AG09309 (cell line): ENCODE data around the gene OSCAR.

Source experiments
- DNase-seq: peaks from one replicate; pipeline ENCODE4 v3.0.0-alpha.2; 2010; ENCODE audit warnings: low read depth
- H3K4me3 ChIP-seq: 2 replicates; pipeline ENCODE4 v1.5.1; 2011; ENCODE audit warnings: mild to moderate bottlenecking, low read depth, low read length, moderate library complexity; ENCODE audit not compliant: control insufficient read depth
- CTCF ChIP-seq: IDR thresholded peaks from 2 replicates; pipeline ENCODE4 v1.5.1; 2011; ENCODE audit warnings: mild to moderate bottlenecking, low read depth, low read length, inconsistent platforms; ENCODE audit not compliant: insufficient read depth, control insufficient read depth; ENCODE audit errors: missing control alignments

The OSCAR gene

DNA sequence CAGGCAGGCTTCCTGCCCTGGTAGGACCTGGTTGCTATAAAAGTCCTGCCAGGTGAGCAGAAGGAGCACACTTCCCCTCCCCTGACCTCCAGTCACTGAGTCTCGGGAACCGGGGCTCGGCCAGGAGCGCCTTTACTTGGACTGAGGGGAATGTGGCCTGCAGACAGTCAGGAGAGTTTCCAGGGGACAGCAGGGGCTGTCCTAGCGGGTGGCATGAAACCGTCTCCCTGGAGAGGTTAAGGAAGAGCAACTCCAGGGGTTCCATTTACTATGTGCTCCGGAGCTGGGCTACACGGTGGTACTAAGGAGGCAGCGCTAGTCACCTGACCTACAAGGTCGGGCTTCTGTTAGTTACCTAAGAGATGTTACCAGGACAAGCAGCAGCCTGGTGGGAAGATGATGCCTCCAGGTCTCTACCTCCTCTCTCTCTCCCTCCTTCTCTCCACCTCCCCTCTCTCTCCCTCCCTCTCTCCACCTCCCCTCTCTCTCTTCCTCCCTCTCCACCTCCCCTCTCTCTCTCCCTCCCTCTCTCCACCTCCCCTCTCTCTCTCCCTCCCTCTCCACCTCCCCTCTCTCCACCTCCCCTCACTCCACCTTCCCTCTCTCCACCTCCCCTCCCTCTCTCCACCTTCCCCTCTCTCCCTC, 32.8 kb upstream of the OSCAR start:
- no peak for TF ChIP-seq CTCF
- no peak for DNase-seq
- no peak overlapping the region for H3K4me3 ChIP-seq

GRCh38 chr19:54129617-54129996, 29.0 kb upstream of the OSCAR start:
- no peak for TF ChIP-seq CTCF
- no peak for DNase-seq
- H3K4me3 ChIP-seq: no peak overlapping the region

- H3K4me3 ChIP-seq: no peak overlapping the region
- TF ChIP-seq CTCF: no peak
- DNase-seq: no peak
These were observed 28.4 kb upstream of the OSCAR start for GRCh38 chr19:54128796-54129616.

GRCh38 chr19:54128441-54128725, 27.8 kb upstream of the OSCAR start:
- no peak overlapping the region for H3K4me3 ChIP-seq
- TF ChIP-seq CTCF: no peak
- DNase-seq: no peak

DNA sequence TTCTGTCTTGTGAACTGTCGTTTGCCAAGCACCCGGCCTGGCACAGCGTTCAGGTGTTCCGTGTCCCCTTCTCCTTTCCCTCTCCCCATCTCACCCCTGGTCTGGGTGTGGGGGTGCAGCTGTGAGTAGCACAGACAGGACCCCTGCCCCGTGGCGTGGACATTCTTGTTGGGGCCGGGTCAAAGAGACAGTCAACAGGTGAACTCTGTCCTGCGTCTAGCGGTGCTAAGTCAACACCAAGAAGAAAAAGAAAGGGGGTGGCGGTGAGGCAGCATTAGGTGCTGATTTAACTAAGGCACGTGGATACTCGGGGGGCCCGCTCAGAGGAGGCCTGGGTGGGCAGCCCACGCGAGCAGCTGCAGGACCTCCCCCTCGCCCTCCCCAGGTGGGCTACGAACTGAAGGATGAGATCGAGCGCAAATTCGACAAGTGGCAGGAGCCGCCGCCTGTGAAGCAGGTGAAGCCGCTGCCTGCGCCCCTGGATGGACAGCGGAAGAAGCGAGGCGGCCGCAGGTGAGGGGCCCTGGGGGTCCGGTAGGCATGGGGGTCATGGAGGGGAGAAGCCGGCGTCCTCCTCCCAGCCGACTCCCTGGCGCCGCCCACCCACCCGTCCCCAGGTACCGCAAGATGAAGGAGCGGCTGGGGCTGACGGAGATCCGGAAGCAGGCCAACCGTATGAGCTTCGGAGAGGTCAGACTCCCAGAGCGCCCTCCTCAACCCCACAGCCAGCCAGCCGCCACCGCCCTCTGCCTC, 27.3 kb upstream of the OSCAR start:
- H3K4me3 ChIP-seq: no peak overlapping the region
- no peak for DNase-seq
- TF ChIP-seq CTCF: no peak

- no peak overlapping the region for H3K4me3 ChIP-seq
- no peak for DNase-seq
- no peak for TF ChIP-seq CTCF
These were observed 25.1 kb upstream of the OSCAR start for GRCh38 chr19:54125713-54126112.
